B cell (primary cell): ENCODE data around the gene TP53. TPM values are rescaled to one million over a fixed set of nuclear protein-coding genes. Genes with fewer than 3 reads are reported as not detected.

ENCODE experiments used
- ATAC-seq: fragments of 200-7000 bp; cut with Tn5 transposase; one replicate; pipeline ENCODE4 v1.10.0; 2021; ENCODE audit warnings: low read depth, mild to moderate bottlenecking, moderate number of reproducible peaks, moderate library complexity
- CTCF ChIA-PET: fragments of 350-600 bp; sonication (Branson Sonifier 250); formaldehyde crosslinking; loops from one replicate; lab custom pipeline; 2021; ENCODE audit warnings: antibody characterized with exemption, inconsistent platforms; lab: Charles Lee
- POLR2A ChIA-PET: fragments of 350-600 bp; sonication (Branson Sonifier 250); formaldehyde crosslinking; loops from one replicate; lab custom pipeline; 2021; ENCODE audit warnings: antibody characterized with exemption; lab: Charles Lee
- DNase-seq: peaks from one replicate; pipeline ENCODE4 v3.0.0; 2013
- H2AFZ ChIP-seq: 2 replicates; pipeline ENCODE4 v1.6.1; 2012; ENCODE audit warnings: mild to moderate bottlenecking, low read depth, low read length; ENCODE audit not compliant: insufficient read depth, poor library complexity, severe bottlenecking
- H3K27ac ChIP-seq, 2 donors: 1 replicate in 1 of 2; 2 replicates in 1 of 2; pipeline ENCODE4 v1.5.1; 2012 to 2013; ENCODE audit warnings: low read length in 2 of 2, mild to moderate bottlenecking in 2 of 2, moderate library complexity in 1 of 2
- H3K27me3 ChIP-seq, 4 experiments: fragments of 200-600 bp in 1 of 4; sonication (generic) in 1 of 4; replicated peaks in 1 of 4; 1 replicate in 2 of 4; 2 replicates in 2 of 4; pipeline versions ENCODE4 v1.6.1 to v1.7.0; 2013 to 2016; ENCODE audit warnings: low read length in 3 of 4, mild to moderate bottlenecking in 2 of 4, mixed read lengths in 1 of 4, moderate library complexity in 1 of 4; ENCODE audit not compliant: insufficient read depth in 4 of 4, control insufficient read depth in 3 of 4; ENCODE audit errors: control extremely low read depth in 1 of 4
- H3K36me3 ChIP-seq, 2 experiments: replicated peaks in 1 of 2; 1 replicate in 1 of 2; 2 replicates in 1 of 2; pipeline versions ENCODE4 v1.6.1 to v1.7.1; 2013; ENCODE audit warnings: low read length in 1 of 2; ENCODE audit not compliant: insufficient read depth in 2 of 2, control insufficient read depth in 1 of 2; ENCODE audit errors: control extremely low read depth in 1 of 2, extremely low read depth in 1 of 2
- H3K4me1 ChIP-seq, 2 donors: fragments of 200-600 bp in 1 of 2; sonication (generic) in 1 of 2; 1 replicate in 1 of 2; 2 replicates in 1 of 2; pipeline versions ENCODE4 v1.5.1 to v1.6.1; 2013 to 2017; ENCODE audit warnings: low read length in 2 of 2; ENCODE audit not compliant: control insufficient read depth in 2 of 2, insufficient read depth in 2 of 2
- H3K4me2 ChIP-seq: replicated peaks from 2 replicates; pipeline ENCODE3; 2012; ENCODE audit warnings: mild to moderate bottlenecking, low read depth, low read length; ENCODE audit not compliant: poor library complexity, severe bottlenecking
- H3K4me3 ChIP-seq, 5 experiments: fragments of 200-600 bp in 1 of 5; sonication (generic) in 1 of 5; 1 replicate in 3 of 5; 2 replicates in 2 of 5; pipeline versions ENCODE4 v1.5.1 to v1.7.0; 2011 to 2016; ENCODE audit warnings: low read length in 4 of 5, mild to moderate bottlenecking in 4 of 5, low read depth in 2 of 5, control low read depth in 1 of 5, moderate library complexity in 1 of 5; ENCODE audit not compliant: insufficient read depth in 1 of 5; ENCODE audit errors: control extremely low read depth in 1 of 5, extremely low read depth in 1 of 5
- H3K79me2 ChIP-seq: fragments of 200-600 bp; sonication (generic); one replicate; pipeline ENCODE4 v1.6.0; 2016; ENCODE audit warnings: low read length; ENCODE audit not compliant: control insufficient read depth, insufficient read depth
- H3K9ac ChIP-seq: fragments of 200-600 bp; sonication (generic); 2 replicates; pipeline ENCODE4 v1.6.1; 2017; ENCODE audit warnings: mild to moderate bottlenecking, low read length, moderate library complexity
- H3K9me3 ChIP-seq, 3 donors: one replicate each; pipeline versions ENCODE4 v1.6.1 to v1.7.1; 2013; ENCODE audit warnings: low read length in 2 of 3; ENCODE audit not compliant: control insufficient read depth in 2 of 3, insufficient read depth in 1 of 3; ENCODE audit errors: control extremely low read depth in 1 of 3
- H4K20me1 ChIP-seq: 2 replicates; pipeline ENCODE4 v1.6.0; 2012; ENCODE audit warnings: mild to moderate bottlenecking, low read length; ENCODE audit not compliant: insufficient read depth, control insufficient read depth, poor library complexity, severe bottlenecking
- H3K27ac Mint-ChIP-seq: one replicate; pipeline ENCODE4 v1.8.0; 2021; ENCODE audit warnings: mixed read lengths
- H3K27me3 Mint-ChIP-seq: one replicate; pipeline ENCODE4 v1.8.0; 2021; ENCODE audit warnings: mixed read lengths
- H3K4me1 Mint-ChIP-seq: one replicate; pipeline ENCODE4 v1.8.0; 2021; ENCODE audit warnings: mixed read lengths
- H3K4me3 Mint-ChIP-seq: one replicate; pipeline ENCODE4 v1.8.0; 2021; ENCODE audit warnings: mixed read lengths
- H3K9me3 Mint-ChIP-seq: one replicate; pipeline ENCODE4 v1.8.0; 2022; ENCODE audit warnings: mixed read lengths; ENCODE audit not compliant: insufficient read depth
- EZH2 ChIP-seq: IDR thresholded peaks from 2 replicates; pipeline ENCODE4 v1.6.1; 2012; ENCODE audit warnings: borderline replicate concordance, low read depth, mild to moderate bottlenecking, moderate library complexity, low read length; ENCODE audit not compliant: insufficient read depth, poor library complexity, severe bottlenecking
- WGBS: methylation state at CpG from one replicate; pipeline ENCODE4 v1.1.5; 2013; ENCODE audit warnings: missing lambda C conversion rate; ENCODE audit not compliant: insufficient coverage; 5-methylcytosine and 5-hydroxymethylcytosine counted together
- intact Hi-C: fragments of 100-400 bp; cut with micrococcal nuclease; formaldehyde crosslinking; loops from one replicate; pipeline ENCODE4 v1.10.0; 2022
- polyA plus RNA-seq: library from polyadenylated mRNA; depleted of rRNA; stranded (reverse); fragments of >200 nt; gene quantifications from 2 replicates; pipeline ENCODE4 v1.2.3, GENCODE V29; 2012
- total RNA-seq, 2 donors: library from RNA; stranded (reverse); fragments of 120-200 nt in 1 of 2; gene quantifications; 1 replicate in 1 of 2; 2 replicates in 1 of 2; pipeline versions ENCODE4 v1.2.3 to v1.2.4, GENCODE V29; 2013 to 2022
- TF ChIP-seq, protein P1 (sequence below): fragments of 200-600 bp; IDR thresholded peaks from one replicate; pipeline ENCODE4 v1.8.0; 2022; ENCODE audit warnings: antibody characterized with exemption, mild to moderate bottlenecking

The TP53 gene
- total and polyA plus RNA-seq, 2 donors (not counting 1 experiment from before 2014, with no cell fraction given) = 76.1 to 89.9 TPM

DNA sequence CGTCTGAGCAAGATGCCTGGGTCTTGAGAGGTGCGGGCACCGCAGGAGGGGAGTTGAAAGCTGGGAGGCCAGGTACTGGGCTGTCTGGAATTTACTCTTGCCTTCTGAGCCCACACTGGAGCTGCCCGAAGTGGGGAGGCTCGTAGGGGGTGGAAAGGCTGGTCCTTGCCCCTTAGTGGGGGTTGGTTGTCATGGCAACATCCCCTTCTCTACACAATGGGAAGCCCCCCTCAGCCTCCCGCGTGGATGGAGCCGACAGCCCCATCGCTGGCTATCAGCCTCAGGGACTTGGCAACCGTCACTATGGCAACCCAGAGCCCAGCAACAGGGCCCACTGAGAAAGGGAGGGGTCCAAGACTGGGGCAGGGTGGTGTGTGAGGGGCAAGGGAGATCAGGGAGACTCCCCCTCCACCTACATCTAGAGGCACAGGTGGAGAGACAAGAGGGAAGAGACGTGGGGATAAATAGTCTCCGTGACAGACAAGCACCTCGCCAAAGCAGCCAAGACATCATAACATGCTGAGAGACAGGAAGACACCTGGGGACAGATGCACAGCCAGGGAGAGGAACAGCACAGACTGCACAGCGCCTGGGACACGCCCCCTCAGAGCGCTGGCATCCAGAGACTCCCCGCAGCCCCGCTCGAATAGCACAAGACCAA, 25.0 kb upstream of the TP53 start:
- H3K27me3 ChIP-seq = peaks cover 0 to 69% (median 25%) of the 10 kb centered on the region in 4 experiments
- no peaks in the 10 kb centered on the region for H3K36me3 ChIP-seq
- DNase-seq = no peak
- Mint-ChIP-seq H3K9me3 (no peaks in the 10 kb centered on the region), H3K27ac (no peak overlapping the region), H3K27me3 (peaks cover 68% of the 10 kb centered on the region), H3K4me1 (peaks cover 22% of the 10 kb centered on the region), H3K4me3 (no peak overlapping the region)
- no peaks in the 10 kb centered on the region for H3K79me2 ChIP-seq
- no peak for TF ChIP-seq EZH2
- TF ChIP-seq, protein P1, sequence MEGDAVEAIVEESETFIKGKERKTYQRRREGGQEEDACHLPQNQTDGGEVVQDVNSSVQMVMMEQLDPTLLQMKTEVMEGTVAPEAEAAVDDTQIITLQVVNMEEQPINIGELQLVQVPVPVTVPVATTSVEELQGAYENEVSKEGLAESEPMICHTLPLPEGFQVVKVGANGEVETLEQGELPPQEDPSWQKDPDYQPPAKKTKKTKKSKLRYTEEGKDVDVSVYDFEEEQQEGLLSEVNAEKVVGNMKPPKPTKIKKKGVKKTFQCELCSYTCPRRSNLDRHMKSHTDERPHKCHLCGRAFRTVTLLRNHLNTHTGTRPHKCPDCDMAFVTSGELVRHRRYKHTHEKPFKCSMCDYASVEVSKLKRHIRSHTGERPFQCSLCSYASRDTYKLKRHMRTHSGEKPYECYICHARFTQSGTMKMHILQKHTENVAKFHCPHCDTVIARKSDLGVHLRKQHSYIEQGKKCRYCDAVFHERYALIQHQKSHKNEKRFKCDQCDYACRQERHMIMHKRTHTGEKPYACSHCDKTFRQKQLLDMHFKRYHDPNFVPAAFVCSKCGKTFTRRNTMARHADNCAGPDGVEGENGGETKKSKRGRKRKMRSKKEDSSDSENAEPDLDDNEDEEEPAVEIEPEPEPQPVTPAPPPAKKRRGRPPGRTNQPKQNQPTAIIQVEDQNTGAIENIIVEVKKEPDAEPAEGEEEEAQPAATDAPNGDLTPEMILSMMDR = no peak
- H3K9me3 ChIP-seq = peaks cover 0 to 3% (median 0%) of the 10 kb centered on the region in 3 donors
- H2AFZ ChIP-seq = no peak overlapping the region
- no peak overlapping the region for H3K9ac ChIP-seq
- ChIA-PET POLR2A (no interaction called here), CTCF (interaction anchor here (0.6 kb wide), 1 partner anchor 43 kb away, joined by 4 read pairs; no protein-coding TSS in a partner anchor)
- no peak overlapping the region for H3K4me3 ChIP-seq
- peaks cover 15 to 23% of the 10 kb centered on the region in 2 donors for H3K4me1 ChIP-seq
- intact Hi-C loops = no loop called here
- H4K20me1 ChIP-seq = no peaks in the 10 kb centered on the region
- H3K4me2 ChIP-seq = no peak overlapping the region
- ATAC-seq = no peak
- no peak overlapping the region for H3K27ac ChIP-seq
- 39% methylated on average over 3 of the region's 19 CpGs for WGBS

DNA sequence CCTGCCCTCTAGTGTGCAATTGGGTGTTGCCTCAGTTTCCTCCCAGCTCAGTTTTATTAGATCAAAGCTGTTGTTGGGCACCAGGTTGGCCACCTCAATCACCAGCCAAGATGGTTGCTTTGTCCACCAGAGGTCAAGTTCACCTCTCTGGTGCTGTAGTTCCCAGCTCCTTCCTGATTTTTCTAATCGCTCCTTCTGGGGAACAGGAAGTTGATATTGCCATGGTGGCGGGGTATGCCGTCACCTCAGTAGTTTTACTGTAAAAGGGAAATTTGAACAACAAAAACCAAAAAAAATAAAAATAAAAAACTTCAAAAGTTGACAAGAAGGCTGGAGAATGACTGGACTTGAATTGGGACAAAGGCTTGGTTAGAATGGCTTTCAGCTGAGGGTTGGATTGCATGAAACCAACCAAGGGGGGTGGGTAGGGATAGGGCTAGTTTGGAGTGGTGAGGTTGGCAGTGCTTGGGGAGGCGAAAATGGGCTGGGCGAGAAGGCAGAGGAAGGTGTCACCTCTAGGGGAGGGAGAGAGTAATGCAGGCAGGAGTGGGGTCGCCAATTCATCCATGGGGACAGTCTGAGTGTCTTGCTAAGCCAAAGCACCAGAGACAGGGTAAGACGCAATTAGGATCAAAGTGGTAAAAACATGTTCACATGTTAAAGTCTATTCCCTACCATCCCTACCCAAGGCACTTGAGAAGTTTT, 23.9 kb upstream of the TP53 start:
- DNase-seq (no peak), ATAC-seq (no peak)
- Histone ChIP-seq H3K79me2 (no peaks in the 10 kb centered on the region), H3K4me1 (peaks cover 6 to 12% of the 10 kb centered on the region in 2 donors), H3K9me3 (no peaks in the 10 kb centered on the region), H3K27ac (no peak overlapping the region), H4K20me1 (no peaks in the 10 kb centered on the region), H3K27me3 (peaks cover 0 to 69% (median 19%) of the 10 kb centered on the region in 4 experiments), H3K36me3 (no peaks in the 10 kb centered on the region), H3K4me2 (no peak overlapping the region), H3K9ac (no peak overlapping the region), H3K4me3 (no peak overlapping the region), H2AFZ (no peak overlapping the region)
- TF ChIP-seq, protein P1 = no peak
- TF ChIP-seq EZH2 = no peak
- POLR2A ChIA-PET = no interaction called here
- CTCF ChIA-PET = no interaction called here
- 92% methylated on average over 3 of the region's 7 CpGs for WGBS
- Mint-ChIP-seq H3K27ac (no peak overlapping the region), H3K27me3 (peaks cover 67% of the 10 kb centered on the region), H3K9me3 (no peaks in the 10 kb centered on the region), H3K4me3 (no peak overlapping the region), H3K4me1 (peaks cover 14% of the 10 kb centered on the region)
- intact Hi-C loops = no loop called here
